Measurements from ENCODE around the gene PLEKHN1.

DNA sequence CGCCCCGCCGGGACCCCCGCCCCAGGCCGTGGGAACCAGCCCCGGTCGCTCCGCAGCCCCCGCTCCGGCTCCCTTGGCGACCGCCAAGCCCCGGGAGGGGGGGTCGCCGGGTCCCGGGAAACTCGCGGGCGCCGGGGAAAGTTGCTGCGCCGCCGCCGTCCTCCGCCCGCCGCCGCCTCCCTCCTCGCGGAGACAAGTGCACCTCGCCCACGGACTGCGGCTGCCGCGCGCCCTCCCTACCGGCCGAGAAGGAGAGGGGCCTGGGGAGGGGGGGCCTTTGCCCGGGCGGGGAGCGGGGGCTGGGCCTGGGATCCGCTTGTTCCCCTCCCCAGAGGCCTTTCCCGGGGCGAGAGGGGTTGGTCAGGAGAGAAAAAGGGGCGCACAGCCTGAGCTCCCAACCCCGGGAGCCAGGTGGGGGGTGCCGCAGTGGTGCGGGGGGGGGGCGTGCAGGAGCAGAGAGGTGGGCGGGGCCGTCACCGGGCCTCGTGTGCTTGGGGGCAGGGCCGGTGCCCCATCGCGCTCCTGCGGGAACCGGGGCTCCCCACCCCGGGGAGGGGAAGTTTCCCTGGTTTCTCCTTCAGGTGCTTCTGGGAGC lies 54.2 kb downstream of the PLEKHN1 start:
- TF ChIP-seq, protein P1, sequence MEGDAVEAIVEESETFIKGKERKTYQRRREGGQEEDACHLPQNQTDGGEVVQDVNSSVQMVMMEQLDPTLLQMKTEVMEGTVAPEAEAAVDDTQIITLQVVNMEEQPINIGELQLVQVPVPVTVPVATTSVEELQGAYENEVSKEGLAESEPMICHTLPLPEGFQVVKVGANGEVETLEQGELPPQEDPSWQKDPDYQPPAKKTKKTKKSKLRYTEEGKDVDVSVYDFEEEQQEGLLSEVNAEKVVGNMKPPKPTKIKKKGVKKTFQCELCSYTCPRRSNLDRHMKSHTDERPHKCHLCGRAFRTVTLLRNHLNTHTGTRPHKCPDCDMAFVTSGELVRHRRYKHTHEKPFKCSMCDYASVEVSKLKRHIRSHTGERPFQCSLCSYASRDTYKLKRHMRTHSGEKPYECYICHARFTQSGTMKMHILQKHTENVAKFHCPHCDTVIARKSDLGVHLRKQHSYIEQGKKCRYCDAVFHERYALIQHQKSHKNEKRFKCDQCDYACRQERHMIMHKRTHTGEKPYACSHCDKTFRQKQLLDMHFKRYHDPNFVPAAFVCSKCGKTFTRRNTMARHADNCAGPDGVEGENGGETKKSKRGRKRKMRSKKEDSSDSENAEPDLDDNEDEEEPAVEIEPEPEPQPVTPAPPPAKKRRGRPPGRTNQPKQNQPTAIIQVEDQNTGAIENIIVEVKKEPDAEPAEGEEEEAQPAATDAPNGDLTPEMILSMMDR (IDR thresholded peaks at IDR 0.05; ENCODE audit: low read depth, low read length) = no peak
- TF ChIP-seq EZH2phosphoT487 (IDR thresholded peaks at IDR 0.05; ENCODE audit: low read depth) = no peak

All from OCI-LY3 (cell line).